ENCODE data around the gene GSX1.
A peak's percentile ranks its signal among the peaks of the same experiment; 100 is the strongest.

Gene GSX1

GRCh38 chr13:27789495-27790303, 2.6 kb upstream of the GSX1 start:
- Mint-ChIP-seq H3K36me3 (no peaks in the 10 kb centered on the region), H3K4me3 (peak overlapping the region; percentile 76), H3K4me1 (peaks cover 37% of the 10 kb centered on the region), H3K27me3 (peaks cover 59% of the 10 kb centered on the region), H3K9me3 (no peaks in the 10 kb centered on the region), H3K27ac (peak overlapping the region; percentile 33)

GRCh38 chr13:27790523-27790922, 1.8 kb upstream of the GSX1 start:
- Mint-ChIP-seq H3K27ac (no peak overlapping the region), H3K36me3 (no peaks in the 10 kb centered on the region), H3K4me1 (peaks cover 37% of the 10 kb centered on the region), H3K9me3 (no peaks in the 10 kb centered on the region), H3K4me3 (peak overlapping the region; percentile 87), H3K27me3 (peaks cover 61% of the 10 kb centered on the region)

GRCh38 chr13:27791146-27791900, 960 bp upstream of the GSX1 start:
- Mint-ChIP-seq H3K4me3 (peak overlapping the region; percentile 87), H3K4me1 (peaks cover 41% of the 10 kb centered on the region), H3K27ac (no peak overlapping the region)

GRCh38 chr13:27791901-27792392, 336 bp upstream of the GSX1 start:
- Mint-ChIP-seq H3K27ac (no peak overlapping the region), H3K9me3 (no peaks in the 10 kb centered on the region), H3K36me3 (peaks cover 2% of the 10 kb centered on the region), H3K27me3 (peaks cover 67% of the 10 kb centered on the region), H3K4me1 (peaks cover 41% of the 10 kb centered on the region), H3K4me3 (peak overlapping the region; percentile 87)

More at GRCh38 chr13:27791146-27791900, 960 bp upstream of the GSX1 start:
- H3K36me3 Mint-ChIP-seq: peaks cover 2% of the 10 kb centered on the region
- peaks cover 64% of the 10 kb centered on the region for H3K27me3 Mint-ChIP-seq
- H3K9me3 Mint-ChIP-seq: no peaks in the 10 kb centered on the region

- peaks cover 63% of the 10 kb centered on the region for H3K27me3 Mint-ChIP-seq
- H3K9me3 Mint-ChIP-seq: no peaks in the 10 kb centered on the region
- no peak overlapping the region for H3K27ac Mint-ChIP-seq
- peaks cover 41% of the 10 kb centered on the region for H3K4me1 Mint-ChIP-seq
- H3K36me3 Mint-ChIP-seq: peaks cover 2% of the 10 kb centered on the region
- peak overlapping the region; percentile 36 for H3K4me3 Mint-ChIP-seq
Measured at GRCh38 chr13:27793507-27794367, 1.5 kb downstream of the GSX1 start.

GRCh38 chr13:27794368-27794691, 2.0 kb downstream of the GSX1 start:
- Mint-ChIP-seq H3K4me3 (no peak overlapping the region), H3K27me3 (peaks cover 60% of the 10 kb centered on the region), H3K9me3 (no peaks in the 10 kb centered on the region), H3K27ac (no peak overlapping the region), H3K36me3 (peaks cover 2% of the 10 kb centered on the region), H3K4me1 (peaks cover 36% of the 10 kb centered on the region)

GRCh38 chr13:27794921-27795717, 2.8 kb downstream of the GSX1 start:
- H3K27ac Mint-ChIP-seq: no peak overlapping the region
- H3K27me3 Mint-ChIP-seq: peaks cover 62% of the 10 kb centered on the region
- peaks cover 35% of the 10 kb centered on the region for H3K4me1 Mint-ChIP-seq
- no peak overlapping the region for H3K4me3 Mint-ChIP-seq
- H3K9me3 Mint-ChIP-seq: no peaks in the 10 kb centered on the region
- H3K36me3 Mint-ChIP-seq: peaks cover 2% of the 10 kb centered on the region

GRCh38 chr13:27795718-27796019, 3.4 kb downstream of the GSX1 start:
- Mint-ChIP-seq H3K36me3 (peaks cover 2% of the 10 kb centered on the region), H3K4me1 (peaks cover 32% of the 10 kb centered on the region)

GRCh38 chr13:27796544-27797227, 4.4 kb downstream of the GSX1 start:
- H3K36me3 Mint-ChIP-seq: peaks cover 2% of the 10 kb centered on the region
- no peak overlapping the region for H3K27ac Mint-ChIP-seq
- no peak overlapping the region for H3K4me3 Mint-ChIP-seq
- H3K27me3 Mint-ChIP-seq: peaks cover 55% of the 10 kb centered on the region
- H3K4me1 Mint-ChIP-seq: peaks cover 22% of the 10 kb centered on the region
- no peaks in the 10 kb centered on the region for H3K9me3 Mint-ChIP-seq

More at GRCh38 chr13:27795718-27796019, 3.4 kb downstream of the GSX1 start:
- no peaks in the 10 kb centered on the region for H3K9me3 Mint-ChIP-seq
- H3K27me3 Mint-ChIP-seq: peaks cover 61% of the 10 kb centered on the region
- H3K27ac Mint-ChIP-seq: no peak overlapping the region
- no peak overlapping the region for H3K4me3 Mint-ChIP-seq

- Mint-ChIP-seq H3K36me3 (peaks cover 2% of the 10 kb centered on the region), H3K27ac (no peak overlapping the region), H3K27me3 (peaks cover 52% of the 10 kb centered on the region), H3K4me3 (no peak overlapping the region), H3K4me1 (peaks cover 17% of the 10 kb centered on the region), H3K9me3 (no peaks in the 10 kb centered on the region)
Measured at GRCh38 chr13:27797228-27797624, 4.9 kb downstream of the GSX1 start.

GRCh38 chr13:27806744-27807387, 14.6 kb downstream of the GSX1 start:
- H3K9me3 Mint-ChIP-seq: no peaks in the 10 kb centered on the region
- no peaks in the 10 kb centered on the region for H3K4me1 Mint-ChIP-seq
- H3K27ac Mint-ChIP-seq: no peak overlapping the region
- peaks cover 24% of the 10 kb centered on the region for H3K27me3 Mint-ChIP-seq
- H3K36me3 Mint-ChIP-seq: no peaks in the 10 kb centered on the region
- no peak overlapping the region for H3K4me3 Mint-ChIP-seq

GRCh38 chr13:27808851-27809550, 16.7 kb downstream of the GSX1 start:
- Mint-ChIP-seq H3K36me3 (no peaks in the 10 kb centered on the region), H3K4me1 (no peaks in the 10 kb centered on the region), H3K27ac (no peak overlapping the region), H3K9me3 (no peaks in the 10 kb centered on the region), H3K27me3 (peaks cover 22% of the 10 kb centered on the region), H3K4me3 (no peak overlapping the region)

- Mint-ChIP-seq H3K27ac (no peak overlapping the region), H3K4me1 (no peaks in the 10 kb centered on the region), H3K27me3 (peaks cover 24% of the 10 kb centered on the region), H3K9me3 (no peaks in the 10 kb centered on the region), H3K4me3 (no peak overlapping the region), H3K36me3 (no peaks in the 10 kb centered on the region)
Measured at GRCh38 chr13:27810009-27810408, 17.7 kb downstream of the GSX1 start.

GRCh38 chr13:27810461-27810860, 18.2 kb downstream of the GSX1 start:
- Mint-ChIP-seq H3K4me1 (no peaks in the 10 kb centered on the region), H3K27ac (no peak overlapping the region), H3K4me3 (no peak overlapping the region), H3K9me3 (no peaks in the 10 kb centered on the region), H3K36me3 (no peaks in the 10 kb centered on the region), H3K27me3 (peaks cover 26% of the 10 kb centered on the region)

Data from activated naive CD4-positive, alpha-beta T cell treated with anti-CD3 and anti-CD28 coated beads, Interleukin-2, amount 50 U/mL, for 24 hours (primary cell).